ENCODE data around the gene NUDT1. TPM values are rescaled to one million over a fixed set of nuclear protein-coding genes. Genes with fewer than 3 reads are reported as not detected.

NUDT1 gene
- total RNA-seq, 1 experiment from 2014 or later = 47.4 TPM

GRCh38 chr7:2270495-2270894 lies 28.5 kb downstream of the NUDT1 start:
- Histone ChIP-seq H3K4me3 (replicated peaks in 1 of 2; ENCODE audit: low read depth in 1 of 2, low read length in 2 of 2) (no peak overlapping the region), H3K9me3 (ENCODE audit: control insufficient read depth in 1 of 2, insufficient read depth in 1 of 2, low read depth in 1 of 2, low read length in 2 of 2) (no peaks in the 10 kb centered on the region), H3K4me1 (ENCODE audit: control insufficient read depth in 1 of 2, insufficient read depth in 2 of 2, low read length in 2 of 2) (peaks cover 0 to 5% of the 10 kb centered on the region in 2 experiments; a peak in 2 of 4 replicates), H3K27ac (ENCODE audit: low read depth, low read length) (no peak overlapping the region), H3K36me3 (ENCODE audit: control insufficient read depth in 1 of 2, insufficient read depth in 2 of 2, low read length in 2 of 2) (no peaks in the 10 kb centered on the region), H3K79me2 (ENCODE audit: insufficient read depth, low read length) (no peaks in the 10 kb centered on the region), H3K9me2 (ENCODE audit: insufficient read depth) (no peaks in the 10 kb centered on the region), H4K20me1 (ENCODE audit: insufficient read depth) (no peaks in the 10 kb centered on the region), H3K9ac (ENCODE audit: low read length) (no peak overlapping the region), H2AFZ (ENCODE audit: low read depth, low read length, poor library complexity, severe bottlenecking) (no peak overlapping the region), H3K4me2 (ENCODE audit: low read length) (no peak overlapping the region), H3K27me3 (ENCODE audit: insufficient read depth, low read length) (no peaks in the 10 kb centered on the region)
- DNase-seq (ENCODE audit: low read depth, low spot score) = no peak
- intact Hi-C loops (cut with micrococcal nuclease) = no loop called here
- ChIA-PET CTCF (no interaction called here), POLR2A (no interaction called here), RAD21 (ENCODE audit: low non-redundant PET in 1 of 2, low total read pairs in 2 of 2, uncharacterized antibody in 2 of 2, unreplicated experiment in 2 of 2) (no interaction called here)
- no peak for ATAC-seq
- BruUV-seq (replicated peaks) = no TSS peak
- TF ChIP-seq CEBPB (IDR thresholded peaks at IDR 0.05; ENCODE audit: low read depth) (no peak), ZNF274 (IDR thresholded peaks at IDR 0.05; ENCODE audit: low read depth, low read length) (no peak), EGR1 (IDR thresholded peaks at IDR 0.05; ENCODE audit: low read depth) (no peak), FOSL1 (IDR thresholded peaks at IDR 0.05; ENCODE audit: low read depth) (no peak), ELF1 (IDR thresholded peaks at IDR 0.05; ENCODE audit: borderline replicate concordance, low read depth) (no peak), MAX (IDR thresholded peaks at IDR 0.05) (no peak), POLR2AphosphoS5 (IDR thresholded peaks at IDR 0.05; ENCODE audit: low read depth, low read length) (no peak), YY1 (IDR thresholded peaks at IDR 0.05; ENCODE audit: extremely low read depth, insufficient replicate concordance, low read depth, low read length) (no peak), EZH2phosphoT487 (IDR thresholded peaks at IDR 0.05; ENCODE audit: borderline replicate concordance) (no peak), REST (IDR thresholded peaks at IDR 0.05; ENCODE audit: low read depth) (no peak), JUND (IDR thresholded peaks at IDR 0.05) (no peak), SIN3A (IDR thresholded peaks at IDR 0.05; ENCODE audit: low read depth) (no peak), POLR2A (IDR thresholded peaks at IDR 0.05; ENCODE audit: borderline replicate concordance, extremely low read depth, insufficient read depth, insufficient read length) (no peak), ZBTB33 (IDR thresholded peaks at IDR 0.05; ENCODE audit: extremely low read depth, insufficient replicate concordance, low read length) (no peak), TCF7L2 (IDR thresholded peaks at IDR 0.05; ENCODE audit: borderline replicate concordance, extremely low read depth, insufficient read depth, insufficient read length) (no peak), ZFX (IDR thresholded peaks at IDR 0.05) (no peak)
